ENCODE measurements around the gene GPRC5A. TPM values are rescaled to one million over a fixed set of nuclear protein-coding genes. Genes with fewer than 3 reads are reported as not detected.

GPRC5A gene
- total RNA-seq, 3 donors from 2014 or later = 10.9 to 40.1 (median 21.6) TPM

- no peaks in the 10 kb centered on the region for H3K36me3 ChIP-seq
- H3K27ac ChIP-seq = peak overlapping the region; percentile 36 to 59
- TF ChIP-seq CTCF (IDR thresholded peaks at IDR 0.05) (no peak), POLR2AphosphoS5 (IDR thresholded peaks at IDR 0.05) (no peak), POLR2A (IDR thresholded peaks at IDR 0.05) (no peak)
Observed at GRCh38 chr12:12943586-12944260, 52.4 kb downstream of the GPRC5A start.

GRCh38 chr12:12945591-12945990, 54.2 kb downstream of the GPRC5A start:
- Histone ChIP-seq H3K27me3 (no peaks in the 10 kb centered on the region), H3K9me3 (no peaks in the 10 kb centered on the region), H3K4me3 (no peak overlapping the region), H3K4me1 (no peaks in the 10 kb centered on the region), H3K27ac (no peak overlapping the region), H3K36me3 (no peaks in the 10 kb centered on the region)
- no peak for DNase-seq (ENCODE audit: low spot score in 2 of 2)
- intact Hi-C loops (cut with DNase I; ENCODE audit: low total_unique reads) = no loop called here
- TF ChIP-seq CTCF (IDR thresholded peaks at IDR 0.05) (no peak), POLR2A (IDR thresholded peaks at IDR 0.05) (no peak), POLR2AphosphoS5 (IDR thresholded peaks at IDR 0.05) (no peak)

More at GRCh38 chr12:12943586-12944260, 52.4 kb downstream of the GPRC5A start:
- intact Hi-C loops (cut with DNase I; ENCODE audit: low total_unique reads) = no loop called here
- DNase-seq (ENCODE audit: low spot score in 2 of 2) = no peak
- Histone ChIP-seq H3K9me3 (no peaks in the 10 kb centered on the region), H3K27me3 (no peaks in the 10 kb centered on the region), H3K4me3 (no peak overlapping the region), H3K4me1 (no peaks in the 10 kb centered on the region)

GRCh38 chr12:12946686-12947355, 55.5 kb downstream of the GPRC5A start:
- DNase-seq (ENCODE audit: low spot score in 2 of 2) = no peak
- H3K27ac ChIP-seq = no peak overlapping the region
- no peak overlapping the region for H3K4me3 ChIP-seq
- intact Hi-C loops (cut with DNase I; ENCODE audit: low total_unique reads) = no loop called here
- no peaks in the 10 kb centered on the region for H3K9me3 ChIP-seq
- no peaks in the 10 kb centered on the region for H3K27me3 ChIP-seq
- TF ChIP-seq POLR2A (IDR thresholded peaks at IDR 0.05) (no peak), CTCF (IDR thresholded peaks at IDR 0.05) (no peak), POLR2AphosphoS5 (IDR thresholded peaks at IDR 0.05) (no peak)
- H3K4me1 ChIP-seq = no peaks in the 10 kb centered on the region
- H3K36me3 ChIP-seq = no peaks in the 10 kb centered on the region

DNA sequence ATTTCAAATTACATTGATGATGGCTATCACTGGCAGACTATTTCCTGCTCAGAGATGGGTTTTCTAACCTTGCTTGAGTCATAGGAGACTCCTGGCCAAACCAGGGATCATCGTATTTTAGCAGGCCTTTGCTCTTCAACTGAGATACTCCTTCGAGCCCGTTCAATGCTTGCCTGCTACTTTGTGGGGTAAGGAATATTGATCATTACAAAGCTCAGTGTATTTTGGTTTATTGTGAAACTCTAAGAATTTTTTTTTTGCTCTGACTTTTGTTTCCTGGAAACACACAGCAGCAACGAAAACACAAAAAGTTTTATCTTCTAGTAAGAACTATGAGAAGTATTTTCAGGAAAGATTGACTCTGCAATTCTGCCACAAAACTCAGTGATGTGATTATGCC, 56.5 kb downstream of the GPRC5A start:
- Histone ChIP-seq H3K36me3 (no peaks in the 10 kb centered on the region), H3K27me3 (no peaks in the 10 kb centered on the region), H3K4me1 (no peaks in the 10 kb centered on the region), H3K27ac (no peak overlapping the region), H3K4me3 (no peak overlapping the region), H3K9me3 (no peaks in the 10 kb centered on the region)
- TF ChIP-seq CTCF (IDR thresholded peaks at IDR 0.05) (no peak), POLR2AphosphoS5 (IDR thresholded peaks at IDR 0.05) (no peak), POLR2A (IDR thresholded peaks at IDR 0.05) (no peak)
- intact Hi-C loops (cut with DNase I; ENCODE audit: low total_unique reads) = no loop called here
- no peak for DNase-seq (ENCODE audit: low spot score in 2 of 2)

GRCh38 chr12:12951504-12951903, 60.1 kb downstream of the GPRC5A start:
- Histone ChIP-seq H3K27ac (no peak overlapping the region), H3K27me3 (no peaks in the 10 kb centered on the region), H3K4me1 (no peaks in the 10 kb centered on the region), H3K4me3 (no peak overlapping the region), H3K9me3 (no peaks in the 10 kb centered on the region), H3K36me3 (no peaks in the 10 kb centered on the region)
- intact Hi-C loops (cut with DNase I; ENCODE audit: low total_unique reads) = no loop called here
- no peak for DNase-seq (ENCODE audit: low spot score in 2 of 2)
- TF ChIP-seq CTCF (IDR thresholded peaks at IDR 0.05) (no peak), POLR2AphosphoS5 (IDR thresholded peaks at IDR 0.05) (no peak), POLR2A (IDR thresholded peaks at IDR 0.05) (no peak)

All from breast epithelium (tissue), 4 donors.